Endothelial cell of hepatic sinusoid (primary cell): ENCODE data around the gene ULBP2.

Source experiments
- in situ Hi-C: cut with HindIII; loops from 2 replicates; pipeline ENCODE4 v1.10.0; 2017; ENCODE audit warnings: low sequenced_read_pairs

The ULBP2 gene

GRCh38 chr6:149995235-149995750, 53.5 kb downstream of the ULBP2 start:
- in situ Hi-C loops: no loop called here

GRCh38 chr6:149995971-149996370, 54.2 kb downstream of the ULBP2 start:
- in situ Hi-C loops: no loop called here
